Body of pancreas (tissue), 4 donors: ENCODE measurements around the gene CPXM2.

ENCODE experiments used
- CTCF ChIP-seq, 7 experiments: fragments of 450-650 bp in 4 of 7; fragments of 200-600 bp in 3 of 7; sonication (generic) in 3 of 7; IDR thresholded peaks; one replicate each; pipeline ENCODE4 v1.5.1; 2016 to 2019; ENCODE audit warnings: antibody characterized with exemption in 7 of 7
- POLR2A ChIP-seq, 3 donors: fragments of 450-650 bp; IDR thresholded peaks; one replicate each; pipeline ENCODE4 v1.6.1; 2016; ENCODE audit warnings: antibody characterized with exemption in 3 of 3, mild to moderate bottlenecking in 2 of 3

- TF ChIP-seq CTCF (IDR thresholded peaks at IDR 0.05) (no peak), POLR2A (IDR thresholded peaks at IDR 0.05) (no peak)
Observed at GRCh38 chr10:123926401-123927264, 35.0 kb upstream of the CPXM2 start.
